GM12878 (cell line): ENCODE measurements around the gene GRIA4. TPM values are rescaled to one million over a fixed set of nuclear protein-coding genes. Genes with fewer than 3 reads are reported as not detected.

Experiments
- ATAC-seq: fragments of 200-7000 bp; cut with Tn5 transposase; 3 replicates; pipeline ENCODE4 v1.9.1; 2020; ENCODE audit warnings: mild to moderate bottlenecking, moderate library complexity
- BruUV-seq: library from RNA; stranded (reverse); fragments of 400-500 nt; replicated peaks from 2 replicates; lab custom pipeline; 2021; lab: Mats Ljungman, UMichigan
- CTCF ChIA-PET: fragments of 300-600 bp; sonication (Branson Sonifier 250); formaldehyde crosslinking; extraction: SDS; loops from one replicate; lab custom pipeline; 2021; ENCODE audit warnings: inconsistent platforms; lab: Yijun Ruan, JAX
- POLR2A ChIA-PET: fragments of 350-600 bp; formaldehyde crosslinking; extraction: SDS; loops from one replicate; lab custom pipeline; 2021; ENCODE audit warnings: inconsistent platforms; lab: Charles Lee
- RAD21 ChIA-PET: fragments of 300-600 bp; sonication (Branson Sonifier 250); formaldehyde crosslinking; loops from one replicate; lab custom pipeline; 2023; ENCODE audit warnings: antibody characterized with exemption; ENCODE audit not compliant: unreplicated experiment; lab: Charles Lee
- SMC1A ChIA-PET: fragments of 300-600 bp; sonication (Branson Sonifier 250); formaldehyde crosslinking; loops from one replicate; lab custom pipeline; 2023; ENCODE audit not compliant: unreplicated experiment, uncharacterized antibody; lab: Charles Lee
- DNase-seq: peaks from one replicate; pipeline ENCODE4 v3.0.0-alpha.2; 2011; ENCODE audit warnings: low read depth, low spot score
- FAIRE-seq: peaks from 3 replicates; lab custom pipeline; 2011; peaks lifted over from hg19 to GRCh38; lab: Jason Lieb, UNC
- H2AFZ ChIP-seq: 2 replicates; pipeline ENCODE4 v1.6.0; 2011; ENCODE audit warnings: low read depth, low read length, control low read depth; ENCODE audit not compliant: control insufficient read depth
- H3K27ac ChIP-seq: 2 replicates; pipeline ENCODE4 v1.5.1; 2011; ENCODE audit warnings: control low read depth; ENCODE audit not compliant: control insufficient read depth, insufficient read depth
- H3K27me3 ChIP-seq, 2 experiments: replicated peaks in 1 of 2; 2 replicates each; pipeline versions ENCODE4 v1.6.0 to v1.6.1; 2011; ENCODE audit warnings: low read length in 1 of 2; ENCODE audit not compliant: control insufficient read depth in 2 of 2, insufficient read depth in 2 of 2
- H3K36me3 ChIP-seq, 2 experiments: 2 replicates each; pipeline ENCODE4 v1.5.1; 2011; ENCODE audit warnings: low read length in 1 of 2; ENCODE audit not compliant: control insufficient read depth in 2 of 2, insufficient read depth in 2 of 2
- H3K4me1 ChIP-seq: 2 replicates; pipeline ENCODE4 v1.6.1; 2011; ENCODE audit warnings: mild to moderate bottlenecking, low read length, moderate library complexity, mixed read lengths; ENCODE audit not compliant: control insufficient read depth, insufficient read depth
- H3K4me2 ChIP-seq: 2 replicates; pipeline ENCODE4 v1.6.0; 2011; ENCODE audit warnings: control low read depth; ENCODE audit not compliant: control insufficient read depth, insufficient read depth
- H3K4me3 ChIP-seq: fragments of 200-600 bp; sonication (generic); 2 replicates; pipeline ENCODE4 v1.5.1; 2016
- H3K79me2 ChIP-seq: 2 replicates; pipeline ENCODE4 v1.6.0; 2011; ENCODE audit warnings: low read length; ENCODE audit not compliant: control insufficient read depth, insufficient read depth
- H3K9ac ChIP-seq: 2 replicates; pipeline ENCODE4 v1.8.0; 2011; ENCODE audit warnings: low read length, control low read depth, mixed read lengths; ENCODE audit not compliant: control insufficient read depth, insufficient read depth
- H3K9me3 ChIP-seq: replicated peaks from 3 replicates; pipeline ENCODE4 v1.5.1; 2011; ENCODE audit warnings: mild to moderate bottlenecking, low read length; ENCODE audit not compliant: control insufficient read depth, insufficient read depth
- H4K20me1 ChIP-seq: 2 replicates; pipeline ENCODE4 v1.6.0; 2011; ENCODE audit not compliant: control insufficient read depth, insufficient read depth
- BMI1 ChIP-seq: fragments of 450-650 bp; IDR thresholded peaks from 2 replicates; pipeline ENCODE4 v1.6.1; 2016; ENCODE audit warnings: mild to moderate bottlenecking, moderate library complexity, borderline replicate concordance
- CBX3 ChIP-seq: fragments of 200-600 bp; sonication (generic); IDR thresholded peaks from 2 replicates; pipeline ENCODE4 v1.6.1; 2016; ENCODE audit warnings: low read depth, borderline replicate concordance
- CBX5 ChIP-seq: sonication (generic); IDR thresholded peaks from 2 replicates; pipeline ENCODE4 v1.6.1; 2016; ENCODE audit warnings: low read depth, moderate library complexity, mild to moderate bottlenecking, inconsistent platforms
- CEBPB ChIP-seq, 2 experiments: fragments of 150-350 bp in 1 of 2; IDR thresholded peaks; 2 replicates each; pipeline ENCODE4 v1.6.1; 2012 to 2014; ENCODE audit warnings: low read depth in 2 of 2, low read length in 2 of 2, borderline replicate concordance in 1 of 2, inconsistent platforms in 1 of 2
- FOXM1 ChIP-seq: IDR thresholded peaks from 2 replicates; pipeline ENCODE4 v1.6.1; 2012; ENCODE audit warnings: low read depth, mild to moderate bottlenecking, inconsistent platforms, low read length, moderate library complexity
- MEF2B ChIP-seq: fragments of 450-650 bp; IDR thresholded peaks from 2 replicates; pipeline ENCODE4 v1.6.1; 2018; ENCODE audit warnings: mild to moderate bottlenecking, moderate library complexity; ENCODE audit not compliant: partially characterized antibody, poor library complexity, severe bottlenecking
- RAD21 ChIP-seq: IDR thresholded peaks from 2 replicates; pipeline ENCODE4 v1.6.1; 2011; ENCODE audit warnings: mild to moderate bottlenecking, low read depth, low read length, moderate library complexity; ENCODE audit not compliant: insufficient read depth
- SIN3A ChIP-seq: IDR thresholded peaks from 2 replicates; pipeline ENCODE4 v1.6.1; 2012; ENCODE audit warnings: low read depth, low read length, improper control_type of control experiment
- SKIL ChIP-seq: fragments of 450-650 bp; IDR thresholded peaks from 2 replicates; pipeline ENCODE4 v1.6.1; 2017; ENCODE audit warnings: mild to moderate bottlenecking, low read depth, inconsistent platforms; ENCODE audit not compliant: poor library complexity, severe bottlenecking
- SMAD5 ChIP-seq: IDR thresholded peaks from 2 replicates; pipeline ENCODE4 v1.6.1; 2016; ENCODE audit warnings: antibody characterized with exemption, low read depth
- SREBF1 ChIP-seq: IDR thresholded peaks from 2 replicates; pipeline ENCODE4 v1.6.1; 2012; ENCODE audit warnings: mild to moderate bottlenecking, low read length
- WRNIP1 ChIP-seq: IDR thresholded peaks from 2 replicates; pipeline ENCODE4 v1.6.1; 2011; ENCODE audit warnings: low read depth, low read length, improper control_type of control experiment, borderline replicate concordance
- ZSCAN29 ChIP-seq: fragments of 450-650 bp; IDR thresholded peaks from 2 replicates; pipeline ENCODE4 v1.6.1; 2017; ENCODE audit warnings: mild to moderate bottlenecking, moderate library complexity
- WGBS: methylation state at CpG from one replicate; pipeline ENCODE4 v1.1.6; 2016; ENCODE audit warnings: low lambda C conversion rate; ENCODE audit not compliant: insufficient replicate concordance, insufficient coverage; ENCODE audit errors: missing lambda C conversion rate; 5-methylcytosine and 5-hydroxymethylcytosine counted together
- in situ Hi-C: fragments of 300-500 bp; cut with MboI; formaldehyde crosslinking; loops from 9 replicates; pipeline ENCODE4 v1.14.3; 2018; ENCODE audit warnings: mixed read lengths
- intact Hi-C: fragments of 100-400 bp; cut with micrococcal nuclease; formaldehyde crosslinking; loops from one replicate; pipeline ENCODE4 v1.14.2; 2022; ENCODE audit not compliant: unreplicated experiment
- polyA plus RNA-seq, 11 experiments: library from polyadenylated mRNA; depleted of rRNA in 4 of 11; unstranded in 6 of 11; stranded (reverse) in 5 of 11; fragments of >200 nt; fragmentation: Nextera tagmentation in 4 of 11; fragmentation: Illumina TruSeq in 1 of 11; extraction: Ambion mirVana in 4 of 11; extraction: Trizol in 1 of 11; gene quantifications; 1 replicate in 1 of 11; 2 replicates in 10 of 11; pipeline versions ENCODE4 v1.2.1 to v1.2.3, GENCODE V29; 2011 to 2016; ENCODE audit warnings: inconsistent platforms in 2 of 11, missing spikeins in 2 of 11, low read depth in 1 of 11
- total RNA-seq, 4 experiments: library from RNA; depleted of rRNA in 3 of 4; stranded (reverse); fragments of >200 nt in 3 of 4; fragmentation: Illumina TruSeq in 1 of 4; extraction: Trizol in 1 of 4; gene quantifications; 2 replicates each; pipeline versions ENCODE4 v1.2.1 to v1.2.3, GENCODE V29; 2013 to 2021

GRIA4 gene
- total and polyA plus RNA-seq, 10 of the 15 experiments (the other 5 are each of a cell fraction or from before 2014, with no cell fraction given): 0.04 TPM; not detected in 9

GRCh38 chr11:105598371-105598770 lies 11.5 kb upstream of the GRIA4 start:
- POLR2A ChIA-PET: no interaction called here
- no peak overlapping the region for H3K9ac ChIP-seq
- intact Hi-C loops: no loop called here
- TF ChIP-seq CBX5 (no peak), FOXM1 (no peak), RAD21 (no peak), SREBF1 (no peak), CBX3 (no peak), SKIL (no peak), SMAD5 (no peak), ZSCAN29 (no peak), CEBPB (IDR thresholded peaks at IDR 0.05; ENCODE audit: borderline replicate concordance in 1 of 2, low read depth in 2 of 2, low read length in 2 of 2) (no peak), WRNIP1 (no peak), BMI1 (no peak), SIN3A (no peak), MEF2B (no peak)
- TF ChIP-seq, all 136 proteins: peak for 0
- WGBS: 23% methylated on average over 1 of the region's 1 CpG
- Histone ChIP-seq H3K79me2 (no peaks in the 10 kb centered on the region), H3K4me2 (no peak overlapping the region), H3K27ac (no peak overlapping the region), H2AFZ (no peak overlapping the region), H3K4me3 (no peak overlapping the region), H4K20me1 (no peaks in the 10 kb centered on the region), H3K27me3 (no peaks in the 10 kb centered on the region; a peak in 1 of 4 replicates), H3K9me3 (no peaks in the 10 kb centered on the region), H3K4me1 (no peaks in the 10 kb centered on the region), H3K36me3 (no peaks in the 10 kb centered on the region)
- SMC1A ChIA-PET: interaction anchor here (0.7 to 1.4 kb wide), 2 partner anchors 18 to 142 kb away, joined by 3 read pairs; no protein-coding TSS in a partner anchor
- FAIRE-seq (no peak), DNase-seq (no peak), ATAC-seq (no peak)
- CTCF ChIA-PET: interaction anchor here (0.6 kb wide), 1 partner anchor 90 kb away, joined by 3 read pairs; no protein-coding TSS in a partner anchor
- BruUV-seq: no TSS peak
- in situ Hi-C loops: no loop called here
- RAD21 ChIA-PET: no interaction called here
